Dendritic cell treated with granulocyte-macrophage colony-stimulating factor and Interleukin-4, amounts not matched to agents 40 ng/mL and 50 ng/mL, for 4 days (primary cell): ENCODE results near the gene AP3B1.

Source experiments
- H3K27ac Mint-ChIP-seq: one replicate; pipeline ENCODE4 v1.8.0; 2022; ENCODE audit warnings: mild to moderate bottlenecking, mixed read lengths
- H3K27me3 Mint-ChIP-seq: one replicate; pipeline ENCODE4 v1.8.0; 2022; ENCODE audit warnings: mild to moderate bottlenecking, mixed read lengths
- H3K36me3 Mint-ChIP-seq: one replicate; pipeline ENCODE4 v1.8.0; 2022; ENCODE audit warnings: low read depth, mixed read lengths
- H3K4me1 Mint-ChIP-seq: one replicate; pipeline ENCODE4 v1.8.0; 2022; ENCODE audit warnings: low read depth, mixed read lengths
- H3K4me3 Mint-ChIP-seq: one replicate; pipeline ENCODE4 v1.8.0; 2022; ENCODE audit warnings: mild to moderate bottlenecking, moderate library complexity, mixed read lengths
- H3K9me3 Mint-ChIP-seq: one replicate; pipeline ENCODE4 v1.8.0; 2022; ENCODE audit warnings: mixed read lengths
- intact Hi-C: fragments of 100-400 bp; cut with micrococcal nuclease; formaldehyde crosslinking; loops from one replicate; pipeline ENCODE4 v1.15.0; 2022

AP3B1 gene

GRCh38 chr5:77985247-77985646 lies 309.3 kb downstream of the AP3B1 start:
- peaks cover 20% of the 10 kb centered on the region for H3K36me3 Mint-ChIP-seq
- H3K27me3 Mint-ChIP-seq: peaks cover 43% of the 10 kb centered on the region
- H3K4me1 Mint-ChIP-seq: no peaks in the 10 kb centered on the region
- intact Hi-C loops: no loop called here
- H3K9me3 Mint-ChIP-seq: no peaks in the 10 kb centered on the region
- no peak overlapping the region for H3K27ac Mint-ChIP-seq
- H3K4me3 Mint-ChIP-seq: no peak overlapping the region

- Mint-ChIP-seq H3K4me3 (no peak overlapping the region), H3K36me3 (peaks cover 20% of the 10 kb centered on the region), H3K9me3 (no peaks in the 10 kb centered on the region), H3K4me1 (no peaks in the 10 kb centered on the region), H3K27me3 (peaks cover 49% of the 10 kb centered on the region), H3K27ac (no peak overlapping the region)
- intact Hi-C loops: no loop called here
Measured at GRCh38 chr5:77984587-77984986, 309.9 kb downstream of the AP3B1 start.

GRCh38 chr5:77983482-77984199 lies 310.9 kb downstream of the AP3B1 start:
- intact Hi-C loops: no loop called here
- peaks cover 18% of the 10 kb centered on the region for H3K36me3 Mint-ChIP-seq
- no peak overlapping the region for H3K4me3 Mint-ChIP-seq

DNA sequence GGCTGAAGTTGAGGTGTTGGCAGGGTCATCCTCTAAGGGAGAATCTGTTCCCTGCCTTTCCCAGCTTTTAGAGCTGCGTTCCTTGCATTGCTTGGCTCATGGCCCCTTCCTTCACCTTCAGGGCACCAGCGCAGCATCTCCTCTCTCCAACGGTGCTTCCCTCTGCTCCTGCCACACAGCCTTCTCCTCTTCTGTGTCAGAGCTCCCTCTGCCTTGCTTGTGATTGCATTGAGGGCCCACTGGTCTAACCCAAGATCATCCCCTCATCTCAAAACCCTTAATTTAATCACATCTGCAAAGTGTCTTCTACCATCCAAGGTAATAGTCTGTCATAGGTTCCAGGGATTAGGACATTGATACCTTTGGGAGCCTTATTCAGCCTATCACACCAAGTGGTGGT lies 312.7 kb downstream of the AP3B1 start:
- intact Hi-C loops: no loop called here
- H3K27me3 Mint-ChIP-seq: peaks cover 64% of the 10 kb centered on the region
- no peaks in the 10 kb centered on the region for H3K4me1 Mint-ChIP-seq
- peaks cover under 1% of the 10 kb centered on the region for H3K36me3 Mint-ChIP-seq
- H3K27ac Mint-ChIP-seq: no peak overlapping the region
- H3K4me3 Mint-ChIP-seq: no peak overlapping the region
- H3K9me3 Mint-ChIP-seq: no peaks in the 10 kb centered on the region

More at GRCh38 chr5:77983482-77984199, 310.9 kb downstream of the AP3B1 start:
- no peak overlapping the region for H3K27ac Mint-ChIP-seq
- H3K9me3 Mint-ChIP-seq: no peaks in the 10 kb centered on the region
- H3K4me1 Mint-ChIP-seq: no peaks in the 10 kb centered on the region
- H3K27me3 Mint-ChIP-seq: peaks cover 55% of the 10 kb centered on the region

DNA sequence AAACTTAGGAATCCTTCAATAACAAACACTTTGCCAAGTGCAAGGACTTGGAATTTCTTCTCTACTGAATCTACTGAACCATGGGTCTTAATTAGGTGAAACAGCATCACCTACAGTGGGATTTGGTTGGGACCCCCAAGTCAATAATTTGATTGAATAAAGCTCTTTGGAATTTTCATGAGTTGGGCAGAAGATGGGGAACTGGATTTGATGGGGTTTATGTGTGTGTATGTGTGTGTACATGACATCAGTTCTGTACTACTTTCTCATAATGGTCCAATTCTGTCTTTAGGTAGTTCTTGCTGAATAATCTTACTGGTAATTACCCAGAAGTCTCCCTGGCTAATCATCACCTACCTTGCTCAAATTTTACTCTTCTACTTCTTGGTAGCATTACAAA lies 319.9 kb downstream of the AP3B1 start:
- Mint-ChIP-seq H3K4me3 (no peak overlapping the region), H3K4me1 (peaks cover 11% of the 10 kb centered on the region), H3K36me3 (no peaks in the 10 kb centered on the region), H3K27ac (no peak overlapping the region), H3K27me3 (peaks cover 80% of the 10 kb centered on the region), H3K9me3 (no peaks in the 10 kb centered on the region)
- intact Hi-C loops: no loop called here

DNA sequence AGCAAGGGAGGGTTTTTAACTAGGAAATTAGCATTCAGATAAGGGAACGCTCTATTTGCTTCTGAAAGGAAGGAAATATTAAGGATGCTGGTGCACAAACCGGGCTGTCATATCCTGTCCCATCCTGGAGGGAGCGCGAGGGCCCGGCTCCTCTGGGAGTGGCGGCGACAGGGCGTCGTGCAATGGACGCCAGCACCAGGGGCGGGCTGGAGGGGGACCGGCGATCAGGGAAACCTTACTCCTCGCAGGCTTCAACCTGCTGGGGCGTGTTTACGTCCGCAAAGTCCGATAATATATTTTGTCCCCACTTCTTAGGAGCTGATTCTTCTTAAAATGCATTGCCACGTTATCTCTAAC lies 321.3 kb downstream of the AP3B1 start:
- Mint-ChIP-seq H3K27me3 (peaks cover 84% of the 10 kb centered on the region), H3K9me3 (no peaks in the 10 kb centered on the region), H3K27ac (no peak overlapping the region), H3K4me1 (peaks cover 11% of the 10 kb centered on the region), H3K36me3 (no peaks in the 10 kb centered on the region), H3K4me3 (peak overlapping the region; percentile 10)
- intact Hi-C loops: no loop called here

GRCh38 chr5:77972469-77973252 lies 321.8 kb downstream of the AP3B1 start:
- Mint-ChIP-seq H3K27me3 (peaks cover 86% of the 10 kb centered on the region), H3K36me3 (no peaks in the 10 kb centered on the region), H3K9me3 (no peaks in the 10 kb centered on the region), H3K27ac (no peak overlapping the region), H3K4me1 (peaks cover 11% of the 10 kb centered on the region), H3K4me3 (peak overlapping the region; percentile 10)
- intact Hi-C loops: no loop called here

DNA sequence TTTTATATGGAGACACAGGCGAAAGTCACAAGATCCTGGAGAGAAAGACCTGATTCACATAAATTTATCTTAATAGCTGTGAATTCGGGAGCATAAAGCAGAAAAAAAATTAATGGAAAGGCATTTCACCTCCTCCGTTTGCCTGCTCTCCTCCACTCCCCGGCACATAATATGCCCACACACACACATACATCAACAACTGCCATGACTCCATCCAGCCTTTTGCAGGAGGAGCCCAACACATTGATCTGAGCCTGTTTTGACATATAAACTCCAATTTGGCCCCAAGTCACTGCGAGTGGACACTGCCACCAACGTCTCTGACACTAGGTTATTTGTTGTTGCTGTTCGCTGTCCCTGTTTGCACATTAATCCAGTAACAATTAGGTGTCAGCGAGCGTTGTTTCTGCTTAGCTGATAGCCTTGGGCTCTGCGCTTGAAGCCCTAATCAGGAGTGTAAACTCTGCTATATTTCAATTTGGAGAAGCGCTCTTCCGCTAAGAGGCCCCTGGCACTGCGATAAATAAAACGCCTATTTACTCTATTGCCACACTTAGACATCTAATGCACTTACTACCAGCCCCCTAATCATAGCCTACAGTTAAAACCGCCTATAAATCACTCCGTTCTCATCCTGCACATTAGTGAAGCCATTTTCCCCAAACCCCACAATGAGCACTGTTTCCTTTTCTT lies 322.6 kb downstream of the AP3B1 start:
- Mint-ChIP-seq H3K27ac (no peak overlapping the region), H3K27me3 (peaks cover 83% of the 10 kb centered on the region), H3K9me3 (no peaks in the 10 kb centered on the region), H3K36me3 (no peaks in the 10 kb centered on the region), H3K4me3 (peak overlapping the region; percentile 10), H3K4me1 (peaks cover 11% of the 10 kb centered on the region)
- intact Hi-C loops: no loop called here

DNA sequence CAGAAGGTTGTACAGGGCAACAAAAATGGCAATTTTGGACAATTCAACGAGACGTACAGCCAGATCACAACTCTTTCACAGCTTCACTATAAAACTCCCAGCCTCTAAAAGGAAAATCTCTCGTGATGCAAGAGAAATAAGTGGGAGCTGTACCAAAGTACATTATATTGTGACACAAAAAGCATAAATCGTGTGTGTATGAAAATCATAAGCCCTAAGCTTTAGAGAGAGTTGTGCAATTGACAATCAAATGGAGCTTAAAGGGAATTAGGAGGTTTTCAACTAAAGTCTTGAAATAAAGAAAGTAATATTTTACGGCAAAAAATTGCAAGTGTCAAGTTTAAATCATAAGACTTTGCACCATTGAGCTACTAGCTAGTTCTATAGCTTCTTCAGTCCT lies 323.6 kb downstream of the AP3B1 start:
- intact Hi-C loops: no loop called here
- Mint-ChIP-seq H3K27me3 (peaks cover 80% of the 10 kb centered on the region), H3K4me1 (peaks cover 11% of the 10 kb centered on the region), H3K4me3 (no peak overlapping the region), H3K27ac (no peak overlapping the region), H3K36me3 (no peaks in the 10 kb centered on the region), H3K9me3 (no peaks in the 10 kb centered on the region)

- Mint-ChIP-seq H3K27ac (no peak overlapping the region), H3K9me3 (no peaks in the 10 kb centered on the region), H3K27me3 (peaks cover 60% of the 10 kb centered on the region), H3K36me3 (no peaks in the 10 kb centered on the region), H3K4me1 (no peaks in the 10 kb centered on the region), H3K4me3 (no peak overlapping the region)
- intact Hi-C loops: no loop called here
Measured at GRCh38 chr5:77963795-77964194, 330.7 kb downstream of the AP3B1 start.

- peaks cover 69% of the 10 kb centered on the region for H3K27me3 Mint-ChIP-seq
- H3K9me3 Mint-ChIP-seq: no peaks in the 10 kb centered on the region
- H3K27ac Mint-ChIP-seq: no peak overlapping the region
- no peak overlapping the region for H3K4me3 Mint-ChIP-seq
- peaks cover 16% of the 10 kb centered on the region for H3K4me1 Mint-ChIP-seq
- H3K36me3 Mint-ChIP-seq: no peaks in the 10 kb centered on the region
- intact Hi-C loops: no loop called here
Measured at GRCh38 chr5:77960863-77961396, 333.6 kb downstream of the AP3B1 start.

- H3K4me1 Mint-ChIP-seq: peaks cover 16% of the 10 kb centered on the region
- H3K9me3 Mint-ChIP-seq: no peaks in the 10 kb centered on the region
- H3K36me3 Mint-ChIP-seq: no peaks in the 10 kb centered on the region
- intact Hi-C loops: no loop called here
- no peak overlapping the region for H3K4me3 Mint-ChIP-seq
- peaks cover 64% of the 10 kb centered on the region for H3K27me3 Mint-ChIP-seq
- H3K27ac Mint-ChIP-seq: no peak overlapping the region
Measured at GRCh38 chr5:77960305-77960704, 334.2 kb downstream of the AP3B1 start.

DNA sequence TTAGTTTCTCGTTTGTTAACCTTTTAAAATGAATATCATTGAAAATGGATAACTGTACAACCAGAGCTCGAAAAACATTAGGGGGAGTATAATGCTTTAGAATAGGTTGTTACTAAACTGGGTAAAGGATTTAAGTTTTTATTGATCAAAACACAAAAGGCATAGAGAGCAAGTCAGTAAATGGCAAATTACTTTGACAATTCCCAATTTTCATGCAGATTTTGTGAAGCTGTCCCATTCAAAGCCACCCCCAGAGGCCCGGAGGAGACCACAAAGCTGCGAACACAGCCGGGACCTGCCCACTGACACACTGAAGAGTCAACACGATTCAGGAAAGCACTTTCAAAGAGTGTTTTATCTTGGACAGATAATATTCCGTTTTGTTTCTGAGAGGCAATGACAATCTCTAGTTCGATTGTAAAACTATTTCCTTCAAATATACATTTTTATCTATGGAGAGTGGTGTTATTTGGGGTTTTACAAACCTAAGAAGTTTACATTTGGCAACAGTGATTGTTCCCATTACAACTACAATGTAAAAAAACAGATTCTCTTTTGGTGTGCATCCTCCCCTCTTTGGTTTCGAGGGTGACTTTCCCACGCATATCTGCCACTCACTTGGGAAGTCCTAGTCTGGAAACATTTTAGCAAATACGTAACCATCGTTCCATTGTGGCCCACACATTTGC lies 335.7 kb downstream of the AP3B1 start:
- peaks cover 16% of the 10 kb centered on the region for H3K4me1 Mint-ChIP-seq
- no peaks in the 10 kb centered on the region for H3K36me3 Mint-ChIP-seq
- no peaks in the 10 kb centered on the region for H3K9me3 Mint-ChIP-seq
- H3K4me3 Mint-ChIP-seq: no peak overlapping the region
- intact Hi-C loops: no loop called here
- peaks cover 58% of the 10 kb centered on the region for H3K27me3 Mint-ChIP-seq
- H3K27ac Mint-ChIP-seq: no peak overlapping the region
